HEK293 (cell line): ENCODE measurements around the gene C1QTNF1.

Experiments
- CTCF ChIA-PET: fragments of 350-600 bp; formaldehyde crosslinking; extraction: SDS; loops from one replicate; lab custom pipeline; 2021; ENCODE audit warnings: antibody characterized with exemption; lab: Yijun Ruan, JAX
- POLR2A ChIA-PET: fragments of 300-600 bp; formaldehyde crosslinking; extraction: SDS; loops from one replicate; lab custom pipeline; 2020; ENCODE audit warnings: antibody characterized with exemption, inconsistent platforms; lab: Yijun Ruan, JAX
- H3K27ac ChIP-seq: fragments of 200-500 bp; sonication (Bioruptor generic); 2 replicates; pipeline ENCODE4 v1.5.1; 2014; ENCODE audit warnings: low read depth, low read length, control low read depth, inconsistent platforms; ENCODE audit errors: extremely low read depth
- H3K36me3 ChIP-seq, 2 experiments: fragments of 200-500 bp in 1 of 2; sonication (Bioruptor generic) in 1 of 2; 1 replicate in 1 of 2; 2 replicates in 1 of 2; pipeline ENCODE4 v1.5.1; 2014 to 2017; ENCODE audit warnings: inconsistent platforms in 2 of 2, low read length in 2 of 2; ENCODE audit not compliant: control insufficient read depth in 2 of 2, insufficient read depth in 1 of 2
- H3K4me1 ChIP-seq: fragments of 200-500 bp; sonication (Bioruptor generic); 2 replicates; pipeline ENCODE4 v1.5.1; 2014; ENCODE audit warnings: mild to moderate bottlenecking, low read length, inconsistent platforms; ENCODE audit not compliant: control insufficient read depth, insufficient read depth
- H3K4me3 ChIP-seq: 2 replicates; pipeline ENCODE4 v1.5.1; 2011; ENCODE audit warnings: low read depth, mild to moderate bottlenecking, control low read depth, low read length, moderate library complexity
- H3K9me3 ChIP-seq: fragments of 200-500 bp; sonication (Bioruptor generic); 2 replicates; pipeline ENCODE4 v1.5.1; 2014; ENCODE audit warnings: low read depth, low read length, inconsistent platforms; ENCODE audit not compliant: control insufficient read depth, insufficient read depth
- GFI1B ChIP-seq: fragments of 450-650 bp; formaldehyde crosslinking; IDR thresholded peaks from 2 replicates; pipeline ENCODE4 v1.5.1; 2016; ENCODE audit warnings: missing biosample characterization, missing genetic modification characterization
- HOXD13 ChIP-seq: sonication (generic); formaldehyde crosslinking; IDR thresholded peaks from 2 replicates; pipeline ENCODE4 v1.8.0; 2022; ENCODE audit warnings: missing genetic modification reagents, borderline replicate concordance
- KLF1 ChIP-seq: fragments of 450-650 bp; formaldehyde crosslinking; IDR thresholded peaks from 2 replicates; pipeline ENCODE4 v1.5.1; 2016; ENCODE audit warnings: missing biosample characterization, missing genetic modification characterization
- KLF8 ChIP-seq: fragments of 450-650 bp; formaldehyde crosslinking; IDR thresholded peaks from 2 replicates; pipeline ENCODE4 v1.5.1; 2016; ENCODE audit warnings: missing biosample characterization, missing genetic modification characterization
- MEIS1 ChIP-seq: sonication (generic); formaldehyde crosslinking; IDR thresholded peaks from 2 replicates; pipeline ENCODE4 v1.8.1; 2022; ENCODE audit warnings: missing genetic modification reagents, mild to moderate bottlenecking, borderline replicate concordance
- SP2 ChIP-seq: fragments of 450-650 bp; formaldehyde crosslinking; IDR thresholded peaks from 2 replicates; pipeline ENCODE4 v1.5.1; 2016; ENCODE audit warnings: missing biosample characterization, missing genetic modification characterization
- YY2 ChIP-seq: fragments of 450-650 bp; formaldehyde crosslinking; IDR thresholded peaks from 2 replicates; pipeline ENCODE4 v1.5.1; 2016; ENCODE audit warnings: missing biosample characterization, missing genetic modification characterization
- ZBTB17 ChIP-seq: fragments of 450-650 bp; formaldehyde crosslinking; IDR thresholded peaks from 2 replicates; pipeline ENCODE4 v1.5.1; 2016; ENCODE audit warnings: missing biosample characterization, missing genetic modification characterization
- ZBTB48 ChIP-seq: fragments of 450-650 bp; formaldehyde crosslinking; IDR thresholded peaks from 2 replicates; pipeline ENCODE4 v1.5.1; 2016; ENCODE audit warnings: missing biosample characterization, missing genetic modification characterization
- ZBTB8A ChIP-seq: fragments of 450-650 bp; formaldehyde crosslinking; IDR thresholded peaks from 2 replicates; pipeline ENCODE4 v1.5.1; 2016; ENCODE audit warnings: missing biosample characterization, missing genetic modification characterization
- ZNF501 ChIP-seq: fragments of 450-650 bp; formaldehyde crosslinking; IDR thresholded peaks from 2 replicates; pipeline ENCODE4 v1.5.1; 2016; ENCODE audit warnings: missing biosample characterization, missing genetic modification characterization
- ZNF530 ChIP-seq: fragments of 450-650 bp; formaldehyde crosslinking; IDR thresholded peaks from 2 replicates; pipeline ENCODE4 v1.5.1; 2016; ENCODE audit warnings: low read depth, missing biosample characterization, missing genetic modification characterization
- TF ChIP-seq, protein P1 (sequence below): fragments of 450-650 bp; IDR thresholded peaks from 2 replicates; pipeline ENCODE4 v1.5.1; 2018; ENCODE audit warnings: missing biosample characterization, mild to moderate bottlenecking, missing genetic modification characterization
- TF ChIP-seq, protein P2 (sequence below): fragments of 450-650 bp; formaldehyde crosslinking; IDR thresholded peaks from 2 replicates; pipeline ENCODE4 v1.5.1; 2017; ENCODE audit warnings: missing biosample characterization, mild to moderate bottlenecking, missing genetic modification characterization, moderate library complexity
- TF ChIP-seq, protein P3 (sequence below): fragments of 450-650 bp; formaldehyde crosslinking; optimal IDR thresholded peaks from 2 replicates; pipeline ENCODE3; 2016; ENCODE audit warnings: missing biosample characterization, mild to moderate bottlenecking, missing genetic modification characterization
- TF ChIP-seq, protein P4 (sequence below): fragments of 450-650 bp; formaldehyde crosslinking; IDR thresholded peaks from 2 replicates; pipeline ENCODE4 v1.5.1; 2017; ENCODE audit warnings: missing biosample characterization, missing genetic modification characterization
- TF ChIP-seq, protein P5 (sequence below): fragments of 450-650 bp; formaldehyde crosslinking; IDR thresholded peaks from 2 replicates; pipeline ENCODE4 v1.5.1; 2017; ENCODE audit warnings: missing biosample characterization, missing genetic modification characterization
- TF ChIP-seq, protein P6 (sequence below): fragments of 450-650 bp; formaldehyde crosslinking; IDR thresholded peaks from 2 replicates; pipeline ENCODE4 v1.5.1; 2016; ENCODE audit warnings: missing biosample characterization, missing genetic modification characterization
- TF ChIP-seq, protein P7 (sequence below): fragments of 450-650 bp; formaldehyde crosslinking; IDR thresholded peaks from 2 replicates; pipeline ENCODE4 v1.5.1; 2016; ENCODE audit warnings: missing biosample characterization, missing genetic modification characterization, borderline replicate concordance

Gene C1QTNF1

DNA sequence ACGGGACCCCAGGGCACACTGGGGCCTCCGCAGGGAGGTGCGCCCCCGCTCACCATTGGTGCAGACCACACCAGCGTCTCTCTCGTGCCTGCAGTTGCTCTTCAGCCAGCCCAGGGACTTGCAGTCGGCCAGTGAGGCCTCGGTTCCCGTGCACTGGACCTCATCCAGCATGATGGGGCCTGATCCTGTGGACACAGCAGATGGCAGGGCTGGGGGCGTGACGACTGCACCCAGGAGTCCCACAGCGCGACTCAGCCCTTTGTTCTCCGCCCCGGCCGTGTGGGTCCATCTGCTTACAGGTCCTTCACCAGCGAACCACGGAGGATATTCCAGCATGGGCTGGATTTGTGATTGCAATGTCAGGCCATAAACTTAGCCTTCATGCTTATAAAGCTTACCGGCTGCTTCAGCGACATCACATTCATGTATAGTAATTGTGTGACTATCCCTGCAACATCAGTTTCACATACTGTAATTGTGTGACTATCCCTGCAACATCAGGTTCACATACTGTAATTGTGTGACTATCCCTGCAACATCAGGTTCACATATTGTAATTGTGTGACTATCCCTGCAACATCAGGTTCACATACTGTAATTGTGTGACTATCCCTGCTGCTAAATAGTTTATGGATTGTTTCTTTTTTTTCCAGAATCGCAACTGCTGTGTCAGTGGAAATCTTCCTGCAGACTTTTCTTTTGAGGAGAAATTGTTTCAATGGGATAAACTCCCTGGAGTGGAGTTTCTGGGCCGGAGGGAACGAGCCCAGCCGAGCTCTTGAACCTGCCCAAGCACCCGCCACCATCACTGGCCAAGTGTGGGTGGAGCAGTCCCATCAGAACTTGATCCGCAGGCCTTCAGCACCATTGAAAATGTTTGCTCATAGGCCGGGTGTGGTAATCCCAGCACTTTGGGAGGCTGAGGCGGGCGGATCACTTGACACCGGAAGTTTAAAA lies 49.1 kb upstream of the C1QTNF1 start:
- peak overlapping the region; percentile 14 for H3K27ac ChIP-seq
- H3K4me3 ChIP-seq, result no peak overlapping the region
- CTCF ChIA-PET, result interaction anchor here (0.6 to 1.7 kb wide), 5 partner anchors 47 to 626 kb away, joined by 3 to 7 read pairs (median 3); no protein-coding TSS in a partner anchor
- peaks cover 21% of the 10 kb centered on the region for H3K4me1 ChIP-seq
- peaks cover 4 to 74% of the 10 kb centered on the region in 2 experiments; a peak in 2 of 3 replicates for H3K36me3 ChIP-seq
- no peaks in the 10 kb centered on the region for H3K9me3 ChIP-seq
- POLR2A ChIA-PET, result interaction anchor here (0.5 to 1.4 kb wide), 2 partner anchors 121 to 133 kb away, joined by 3 to 4 read pairs; no protein-coding TSS in a partner anchor
- TF ChIP-seq, protein P1, sequence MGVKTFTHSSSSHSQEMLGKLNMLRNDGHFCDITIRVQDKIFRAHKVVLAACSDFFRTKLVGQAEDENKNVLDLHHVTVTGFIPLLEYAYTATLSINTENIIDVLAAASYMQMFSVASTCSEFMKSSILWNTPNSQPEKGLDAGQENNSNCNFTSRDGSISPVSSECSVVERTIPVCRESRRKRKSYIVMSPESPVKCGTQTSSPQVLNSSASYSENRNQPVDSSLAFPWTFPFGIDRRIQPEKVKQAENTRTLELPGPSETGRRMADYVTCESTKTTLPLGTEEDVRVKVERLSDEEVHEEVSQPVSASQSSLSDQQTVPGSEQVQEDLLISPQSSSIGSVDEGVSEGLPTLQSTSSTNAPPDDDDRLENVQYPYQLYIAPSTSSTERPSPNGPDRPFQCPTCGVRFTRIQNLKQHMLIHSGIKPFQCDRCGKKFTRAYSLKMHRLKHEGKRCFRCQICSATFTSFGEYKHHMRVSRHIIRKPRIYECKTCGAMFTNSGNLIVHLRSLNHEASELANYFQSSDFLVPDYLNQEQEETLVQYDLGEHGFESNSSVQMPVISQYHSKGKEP (tag by site-specific recombination), result peak; percentile 2; the same call in 1 of the 2 replicates
- TF ChIP-seq GFI1B (no peak), HOXD13 (CRISPR knock-in tag) (no peak), ZNF501 (tag by site-specific recombination) (peak; percentile 31; the same call in 1 of the 2 replicates), MEIS1 (CRISPR knock-in tag) (no peak), ZBTB48 (tag by site-specific recombination) (peak; percentile 100), ZNF530 (tag by site-specific recombination) (no peak), KLF8 (0 out of 2 replicates have a peak, but pooled peaks have one; percentile 21), ZBTB17 (tag by site-specific recombination) (peak; percentile 20; the same call in 1 of the 2 replicates), ZBTB8A (tag by site-specific recombination) (peak; percentile 13; the same call in 1 of the 2 replicates), YY2 (no peak), SP2 (tag by site-specific recombination) (peak; percentile 64), KLF1 (tag by site-specific recombination) (peak; percentile 52)
- TF ChIP-seq, protein P2, sequence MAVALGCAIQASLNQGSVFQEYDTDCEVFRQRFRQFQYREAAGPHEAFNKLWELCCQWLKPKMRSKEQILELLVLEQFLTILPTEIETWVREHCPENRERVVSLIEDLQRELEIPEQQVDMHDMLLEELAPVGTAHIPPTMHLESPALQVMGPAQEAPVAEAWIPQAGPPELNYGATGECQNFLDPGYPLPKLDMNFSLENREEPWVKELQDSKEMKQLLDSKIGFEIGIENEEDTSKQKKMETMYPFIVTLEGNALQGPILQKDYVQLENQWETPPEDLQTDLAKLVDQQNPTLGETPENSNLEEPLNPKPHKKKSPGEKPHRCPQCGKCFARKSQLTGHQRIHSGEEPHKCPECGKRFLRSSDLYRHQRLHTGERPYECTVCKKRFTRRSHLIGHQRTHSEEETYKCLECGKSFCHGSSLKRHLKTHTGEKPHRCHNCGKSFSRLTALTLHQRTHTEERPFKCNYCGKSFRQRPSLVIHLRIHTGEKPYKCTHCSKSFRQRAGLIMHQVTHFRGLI (tag by site-specific recombination), result peak; percentile 64
- TF ChIP-seq, protein P3, sequence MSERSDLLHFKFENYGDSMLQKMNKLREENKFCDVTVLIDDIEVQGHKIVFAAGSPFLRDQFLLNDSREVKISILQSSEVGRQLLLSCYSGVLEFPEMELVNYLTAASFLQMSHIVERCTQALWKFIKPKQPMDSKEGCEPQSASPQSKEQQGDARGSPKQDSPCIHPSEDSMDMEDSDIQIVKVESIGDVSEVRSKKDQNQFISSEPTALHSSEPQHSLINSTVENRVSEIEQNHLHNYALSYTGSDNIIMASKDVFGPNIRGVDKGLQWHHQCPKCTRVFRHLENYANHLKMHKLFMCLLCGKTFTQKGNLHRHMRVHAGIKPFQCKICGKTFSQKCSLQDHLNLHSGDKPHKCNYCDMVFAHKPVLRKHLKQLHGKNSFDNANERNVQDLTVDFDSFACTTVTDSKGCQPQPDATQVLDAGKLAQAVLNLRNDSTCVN, result peak; percentile 25
- TF ChIP-seq, protein P4, sequence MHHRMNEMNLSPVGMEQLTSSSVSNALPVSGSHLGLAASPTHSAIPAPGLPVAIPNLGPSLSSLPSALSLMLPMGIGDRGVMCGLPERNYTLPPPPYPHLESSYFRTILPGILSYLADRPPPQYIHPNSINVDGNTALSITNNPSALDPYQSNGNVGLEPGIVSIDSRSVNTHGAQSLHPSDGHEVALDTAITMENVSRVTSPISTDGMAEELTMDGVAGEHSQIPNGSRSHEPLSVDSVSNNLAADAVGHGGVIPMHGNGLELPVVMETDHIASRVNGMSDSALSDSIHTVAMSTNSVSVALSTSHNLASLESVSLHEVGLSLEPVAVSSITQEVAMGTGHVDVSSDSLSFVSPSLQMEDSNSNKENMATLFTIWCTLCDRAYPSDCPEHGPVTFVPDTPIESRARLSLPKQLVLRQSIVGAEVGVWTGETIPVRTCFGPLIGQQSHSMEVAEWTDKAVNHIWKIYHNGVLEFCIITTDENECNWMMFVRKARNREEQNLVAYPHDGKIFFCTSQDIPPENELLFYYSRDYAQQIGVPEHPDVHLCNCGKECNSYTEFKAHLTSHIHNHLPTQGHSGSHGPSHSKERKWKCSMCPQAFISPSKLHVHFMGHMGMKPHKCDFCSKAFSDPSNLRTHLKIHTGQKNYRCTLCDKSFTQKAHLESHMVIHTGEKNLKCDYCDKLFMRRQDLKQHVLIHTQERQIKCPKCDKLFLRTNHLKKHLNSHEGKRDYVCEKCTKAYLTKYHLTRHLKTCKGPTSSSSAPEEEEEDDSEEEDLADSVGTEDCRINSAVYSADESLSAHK (tag by site-specific recombination), result peak; percentile 37
- TF ChIP-seq, protein P5, sequence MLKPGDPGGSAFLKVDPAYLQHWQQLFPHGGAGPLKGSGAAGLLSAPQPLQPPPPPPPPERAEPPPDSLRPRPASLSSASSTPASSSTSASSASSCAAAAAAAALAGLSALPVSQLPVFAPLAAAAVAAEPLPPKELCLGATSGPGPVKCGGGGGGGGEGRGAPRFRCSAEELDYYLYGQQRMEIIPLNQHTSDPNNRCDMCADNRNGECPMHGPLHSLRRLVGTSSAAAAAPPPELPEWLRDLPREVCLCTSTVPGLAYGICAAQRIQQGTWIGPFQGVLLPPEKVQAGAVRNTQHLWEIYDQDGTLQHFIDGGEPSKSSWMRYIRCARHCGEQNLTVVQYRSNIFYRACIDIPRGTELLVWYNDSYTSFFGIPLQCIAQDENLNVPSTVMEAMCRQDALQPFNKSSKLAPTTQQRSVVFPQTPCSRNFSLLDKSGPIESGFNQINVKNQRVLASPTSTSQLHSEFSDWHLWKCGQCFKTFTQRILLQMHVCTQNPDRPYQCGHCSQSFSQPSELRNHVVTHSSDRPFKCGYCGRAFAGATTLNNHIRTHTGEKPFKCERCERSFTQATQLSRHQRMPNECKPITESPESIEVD (tag by site-specific recombination), result no peak
- TF ChIP-seq, protein P6, sequence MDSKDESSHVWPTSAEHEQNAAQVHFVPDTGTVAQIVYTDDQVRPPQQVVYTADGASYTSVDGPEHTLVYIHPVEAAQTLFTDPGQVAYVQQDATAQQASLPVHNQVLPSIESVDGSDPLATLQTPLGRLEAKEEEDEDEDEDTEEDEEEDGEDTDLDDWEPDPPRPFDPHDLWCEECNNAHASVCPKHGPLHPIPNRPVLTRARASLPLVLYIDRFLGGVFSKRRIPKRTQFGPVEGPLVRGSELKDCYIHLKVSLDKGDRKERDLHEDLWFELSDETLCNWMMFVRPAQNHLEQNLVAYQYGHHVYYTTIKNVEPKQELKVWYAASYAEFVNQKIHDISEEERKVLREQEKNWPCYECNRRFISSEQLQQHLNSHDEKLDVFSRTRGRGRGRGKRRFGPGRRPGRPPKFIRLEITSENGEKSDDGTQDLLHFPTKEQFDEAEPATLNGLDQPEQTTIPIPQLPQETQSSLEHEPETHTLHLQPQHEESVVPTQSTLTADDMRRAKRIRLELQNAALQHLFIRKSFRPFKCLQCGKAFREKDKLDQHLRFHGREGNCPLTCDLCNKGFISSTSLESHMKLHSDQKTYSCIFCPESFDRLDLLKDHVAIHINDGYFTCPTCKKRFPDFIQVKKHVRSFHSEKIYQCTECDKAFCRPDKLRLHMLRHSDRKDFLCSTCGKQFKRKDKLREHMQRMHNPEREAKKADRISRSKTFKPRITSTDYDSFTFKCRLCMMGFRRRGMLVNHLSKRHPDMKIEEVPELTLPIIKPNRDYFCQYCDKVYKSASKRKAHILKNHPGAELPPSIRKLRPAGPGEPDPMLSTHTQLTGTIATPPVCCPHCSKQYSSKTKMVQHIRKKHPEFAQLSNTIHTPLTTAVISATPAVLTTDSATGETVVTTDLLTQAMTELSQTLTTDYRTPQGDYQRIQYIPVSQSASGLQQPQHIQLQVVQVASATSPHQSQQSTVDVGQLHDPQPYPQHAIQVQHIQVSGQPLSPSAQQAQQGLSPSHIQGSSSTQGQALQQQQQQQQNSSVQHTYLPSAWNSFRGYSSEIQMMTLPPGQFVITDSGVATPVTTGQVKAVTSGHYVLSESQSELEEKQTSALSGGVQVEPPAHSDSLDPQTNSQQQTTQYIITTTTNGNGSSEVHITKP (tag by site-specific recombination), result 0 out of 2 replicates have a peak, but pooled peaks have one; percentile 10
- TF ChIP-seq, protein P7, sequence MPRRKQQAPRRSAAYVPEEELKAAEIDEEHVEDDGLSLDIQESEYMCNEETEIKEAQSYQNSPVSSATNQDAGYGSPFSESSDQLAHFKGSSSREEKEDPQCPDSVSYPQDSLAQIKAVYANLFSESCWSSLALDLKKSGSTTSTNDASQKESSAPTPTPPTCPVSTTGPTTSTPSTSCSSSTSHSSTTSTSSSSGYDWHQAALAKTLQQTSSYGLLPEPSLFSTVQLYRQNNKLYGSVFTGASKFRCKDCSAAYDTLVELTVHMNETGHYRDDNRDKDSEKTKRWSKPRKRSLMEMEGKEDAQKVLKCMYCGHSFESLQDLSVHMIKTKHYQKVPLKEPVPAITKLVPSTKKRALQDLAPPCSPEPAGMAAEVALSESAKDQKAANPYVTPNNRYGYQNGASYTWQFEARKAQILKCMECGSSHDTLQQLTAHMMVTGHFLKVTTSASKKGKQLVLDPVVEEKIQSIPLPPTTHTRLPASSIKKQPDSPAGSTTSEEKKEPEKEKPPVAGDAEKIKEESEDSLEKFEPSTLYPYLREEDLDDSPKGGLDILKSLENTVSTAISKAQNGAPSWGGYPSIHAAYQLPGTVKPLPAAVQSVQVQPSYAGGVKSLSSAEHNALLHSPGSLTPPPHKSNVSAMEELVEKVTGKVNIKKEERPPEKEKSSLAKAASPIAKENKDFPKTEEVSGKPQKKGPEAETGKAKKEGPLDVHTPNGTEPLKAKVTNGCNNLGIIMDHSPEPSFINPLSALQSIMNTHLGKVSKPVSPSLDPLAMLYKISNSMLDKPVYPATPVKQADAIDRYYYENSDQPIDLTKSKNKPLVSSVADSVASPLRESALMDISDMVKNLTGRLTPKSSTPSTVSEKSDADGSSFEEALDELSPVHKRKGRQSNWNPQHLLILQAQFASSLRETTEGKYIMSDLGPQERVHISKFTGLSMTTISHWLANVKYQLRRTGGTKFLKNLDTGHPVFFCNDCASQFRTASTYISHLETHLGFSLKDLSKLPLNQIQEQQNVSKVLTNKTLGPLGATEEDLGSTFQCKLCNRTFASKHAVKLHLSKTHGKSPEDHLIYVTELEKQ (tag by site-specific recombination), result no peak
